Stimulated activated naive CD8-positive, alpha-beta T cell treated with anti-CD3 and anti-CD28 coated beads, Interleukin-15, Interleukin-2, amounts not matched to agents 100 ng/mL and 50 ng/mL, for 24 hours (primary cell): ENCODE measurements around the gene AGPAT4.

ENCODE experiments used
- H3K27ac Mint-ChIP-seq: one replicate; pipeline ENCODE4 v1.8.0; 2021; ENCODE audit warnings: mild to moderate bottlenecking, mixed read lengths
- H3K27me3 Mint-ChIP-seq: one replicate; pipeline ENCODE4 v1.8.0; 2021; ENCODE audit warnings: mixed read lengths
- H3K36me3 Mint-ChIP-seq: one replicate; pipeline ENCODE4 v1.8.0; 2021; ENCODE audit warnings: low read depth, mixed read lengths
- H3K4me1 Mint-ChIP-seq: one replicate; pipeline ENCODE4 v1.8.0; 2021; ENCODE audit warnings: low read depth, mixed read lengths
- H3K4me3 Mint-ChIP-seq: one replicate; pipeline ENCODE4 v1.8.0; 2021; ENCODE audit warnings: mild to moderate bottlenecking, mixed read lengths
- H3K9me3 Mint-ChIP-seq: one replicate; pipeline ENCODE4 v1.8.0; 2021; ENCODE audit warnings: mixed read lengths

AGPAT4 gene

DNA sequence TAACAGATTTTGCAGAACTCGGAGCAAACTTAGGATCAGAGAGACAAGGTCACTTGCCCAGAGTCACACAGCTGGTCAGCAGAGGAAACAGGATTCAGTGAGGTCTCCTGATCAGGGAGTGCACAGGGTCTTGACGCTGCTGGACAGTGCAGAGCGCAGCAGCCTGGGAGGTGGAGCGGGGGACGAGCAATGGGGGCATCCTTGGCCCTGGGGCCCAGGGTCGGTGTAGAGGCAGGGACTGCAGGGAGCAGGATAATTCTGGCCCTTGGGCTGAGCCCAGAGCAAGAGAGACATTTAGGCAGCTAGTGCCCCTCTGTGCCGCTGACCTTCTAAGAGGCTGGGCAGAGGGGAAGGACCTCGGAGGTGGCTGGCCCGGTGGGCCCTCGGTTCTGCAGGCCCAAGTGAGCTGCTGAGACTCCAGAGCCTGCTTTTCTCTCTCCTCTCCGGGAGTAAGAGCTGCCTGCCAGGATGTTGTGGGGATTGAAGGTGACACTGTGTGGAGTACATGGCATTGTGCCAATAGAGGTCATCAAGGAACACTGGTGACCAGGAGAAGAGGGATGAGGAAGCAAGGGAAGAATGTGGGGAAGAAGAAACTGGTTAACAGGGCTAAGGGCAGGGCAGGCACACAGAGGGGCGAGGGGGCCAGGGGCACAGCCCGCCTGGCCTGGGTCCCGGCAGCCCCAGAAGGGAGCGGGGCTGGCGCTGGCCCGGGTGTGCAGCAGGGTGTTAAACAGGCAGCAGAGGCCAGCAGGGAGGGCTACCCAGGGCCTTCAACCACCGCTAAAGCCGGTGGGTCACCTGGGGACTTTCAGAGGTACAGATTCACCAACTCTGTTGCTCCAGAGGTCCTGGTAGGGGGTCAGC is 122.0 kb downstream of the AGPAT4 start:
- no peak overlapping the region for H3K4me3 Mint-ChIP-seq
- H3K36me3 Mint-ChIP-seq: peaks cover 4% of the 10 kb centered on the region
- no peak overlapping the region for H3K27ac Mint-ChIP-seq
- no peaks in the 10 kb centered on the region for H3K4me1 Mint-ChIP-seq
- H3K9me3 Mint-ChIP-seq: no peaks in the 10 kb centered on the region
- H3K27me3 Mint-ChIP-seq: no peaks in the 10 kb centered on the region

DNA sequence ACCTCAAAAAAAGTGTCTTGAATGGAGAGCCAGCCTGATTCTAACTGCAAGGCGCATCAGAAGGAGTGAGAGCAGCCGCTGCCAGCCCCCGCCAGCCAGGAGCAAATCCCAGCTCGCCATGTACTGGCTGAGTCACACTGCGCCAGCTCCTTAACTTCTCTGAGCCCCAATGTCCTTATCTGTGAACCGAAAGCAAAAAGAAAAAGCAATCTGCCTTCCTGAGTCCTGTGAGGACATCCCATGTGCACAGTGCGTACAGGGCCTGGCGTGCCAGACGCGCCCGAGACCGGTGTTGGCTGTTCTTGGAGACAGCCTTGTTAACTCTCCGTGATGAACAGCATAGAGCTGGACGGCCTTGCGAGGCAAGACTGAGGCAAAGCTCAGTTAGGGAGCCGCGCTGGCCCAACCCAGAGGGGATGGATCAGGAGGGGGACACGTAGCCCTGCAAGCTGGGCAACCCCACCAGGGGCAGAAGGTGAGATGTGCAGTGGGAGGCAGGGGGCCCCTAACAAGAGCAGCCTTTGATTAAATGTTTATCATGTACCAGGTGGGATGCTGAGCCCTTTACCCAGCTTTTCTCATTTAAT is 122.7 kb downstream of the AGPAT4 start:
- Mint-ChIP-seq H3K9me3 (no peaks in the 10 kb centered on the region), H3K4me3 (no peak overlapping the region), H3K27me3 (no peaks in the 10 kb centered on the region), H3K27ac (no peak overlapping the region), H3K4me1 (no peaks in the 10 kb centered on the region), H3K36me3 (peaks cover 9% of the 10 kb centered on the region)

DNA sequence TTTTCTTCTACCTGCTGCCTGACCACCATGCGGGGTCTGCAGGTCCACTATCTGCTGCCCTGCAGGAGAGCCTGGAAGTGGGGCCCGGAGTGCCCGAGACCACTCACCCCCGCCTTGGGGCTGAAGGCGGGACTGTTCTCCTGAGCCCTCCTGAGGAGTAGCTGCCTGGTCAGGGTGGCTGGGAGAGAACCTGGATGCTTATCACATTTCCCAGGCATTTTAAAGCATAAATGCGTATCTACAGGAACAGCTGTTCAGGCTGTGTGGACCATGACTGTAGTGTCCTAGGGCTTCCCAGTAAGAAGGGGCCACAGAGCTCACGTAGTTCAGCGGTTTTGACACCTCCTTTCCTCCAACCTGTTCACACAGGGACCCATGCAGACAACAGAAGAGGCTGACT is 123.3 kb downstream of the AGPAT4 start:
- Mint-ChIP-seq H3K27ac (no peak overlapping the region), H3K27me3 (no peaks in the 10 kb centered on the region), H3K9me3 (no peaks in the 10 kb centered on the region), H3K4me1 (no peaks in the 10 kb centered on the region), H3K36me3 (peaks cover 9% of the 10 kb centered on the region), H3K4me3 (no peak overlapping the region)

DNA sequence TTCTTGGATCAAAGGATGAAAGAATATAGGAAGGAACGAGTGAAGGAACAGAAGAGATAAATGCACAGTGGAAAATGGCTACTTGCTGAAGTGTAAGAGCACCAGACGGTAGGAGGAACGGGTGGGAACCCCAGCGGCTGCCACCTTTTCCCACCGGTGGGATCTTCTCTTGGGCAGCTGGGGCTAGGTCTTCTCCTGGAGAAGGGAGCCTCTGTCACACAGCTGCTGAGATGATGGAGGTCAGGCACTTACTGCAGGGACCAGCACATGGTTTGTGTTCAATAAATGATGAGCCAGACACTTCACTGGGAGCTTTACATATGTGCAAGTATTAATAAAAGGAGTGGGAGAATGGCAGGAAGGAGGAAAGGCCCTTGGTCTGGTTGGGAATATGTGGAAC is 123.7 kb downstream of the AGPAT4 start:
- no peak overlapping the region for H3K27ac Mint-ChIP-seq
- H3K4me3 Mint-ChIP-seq: no peak overlapping the region
- H3K36me3 Mint-ChIP-seq: peaks cover 9% of the 10 kb centered on the region
- H3K9me3 Mint-ChIP-seq: no peaks in the 10 kb centered on the region
- no peaks in the 10 kb centered on the region for H3K27me3 Mint-ChIP-seq
- no peaks in the 10 kb centered on the region for H3K4me1 Mint-ChIP-seq

DNA sequence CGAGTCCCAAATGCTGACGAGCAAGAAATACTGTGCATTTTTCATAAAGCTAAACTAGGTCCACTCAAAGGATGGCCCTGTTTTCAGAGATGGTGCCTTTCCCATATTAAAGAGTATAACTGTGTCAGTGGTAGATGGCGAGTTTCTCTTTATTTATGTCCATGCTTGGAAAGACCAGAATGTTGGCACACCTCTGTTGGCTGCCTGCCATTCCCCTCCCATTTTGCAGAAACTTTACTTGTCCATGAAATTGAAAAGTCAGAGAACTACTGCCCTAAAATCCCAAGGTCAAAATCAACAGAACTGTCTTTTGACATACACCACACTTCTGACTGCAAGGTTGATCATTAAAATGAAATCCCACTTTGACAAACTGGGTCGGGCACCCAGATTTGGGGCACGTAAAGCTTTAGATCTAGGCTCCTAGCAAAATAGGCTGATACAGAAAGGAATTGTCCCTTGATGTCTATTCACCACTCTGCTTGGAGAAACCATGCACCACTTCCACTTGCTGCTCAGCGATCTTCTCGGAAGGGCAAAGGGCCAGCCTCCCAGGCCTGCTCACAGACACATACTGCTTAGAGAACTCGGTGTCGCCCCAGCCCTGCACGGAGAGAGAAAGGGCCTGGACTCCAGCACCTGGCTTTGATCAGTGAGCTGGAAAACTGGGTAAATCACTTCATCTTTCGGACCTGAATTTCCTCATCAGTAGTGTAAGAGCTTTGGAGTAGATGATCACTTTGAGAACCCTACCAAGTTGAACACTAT is 130.0 kb downstream of the AGPAT4 start:
- Mint-ChIP-seq H3K9me3 (no peaks in the 10 kb centered on the region), H3K27ac (no peak overlapping the region), H3K27me3 (no peaks in the 10 kb centered on the region), H3K36me3 (peaks cover 16% of the 10 kb centered on the region), H3K4me1 (no peaks in the 10 kb centered on the region), H3K4me3 (no peak overlapping the region)

DNA sequence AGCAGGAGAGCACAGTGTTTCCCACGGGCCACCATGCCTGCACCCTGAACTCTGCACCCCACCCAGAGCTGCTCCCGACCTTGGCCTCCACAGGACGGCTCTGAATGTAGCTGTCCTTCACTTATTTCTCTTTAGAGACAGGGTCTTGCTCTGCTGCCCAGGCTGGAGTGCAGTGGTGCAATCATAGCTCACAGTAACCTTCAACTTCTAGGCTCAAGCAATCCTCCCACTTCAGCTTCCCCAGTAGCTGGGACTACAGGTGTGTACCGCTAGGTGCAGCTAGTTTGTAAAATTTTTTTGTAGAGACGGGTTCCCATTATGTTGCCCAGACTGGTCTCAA is 130.9 kb downstream of the AGPAT4 start:
- Mint-ChIP-seq H3K4me3 (no peak overlapping the region), H3K27ac (no peak overlapping the region), H3K27me3 (no peaks in the 10 kb centered on the region), H3K9me3 (no peaks in the 10 kb centered on the region), H3K36me3 (peaks cover 16% of the 10 kb centered on the region), H3K4me1 (no peaks in the 10 kb centered on the region)

DNA sequence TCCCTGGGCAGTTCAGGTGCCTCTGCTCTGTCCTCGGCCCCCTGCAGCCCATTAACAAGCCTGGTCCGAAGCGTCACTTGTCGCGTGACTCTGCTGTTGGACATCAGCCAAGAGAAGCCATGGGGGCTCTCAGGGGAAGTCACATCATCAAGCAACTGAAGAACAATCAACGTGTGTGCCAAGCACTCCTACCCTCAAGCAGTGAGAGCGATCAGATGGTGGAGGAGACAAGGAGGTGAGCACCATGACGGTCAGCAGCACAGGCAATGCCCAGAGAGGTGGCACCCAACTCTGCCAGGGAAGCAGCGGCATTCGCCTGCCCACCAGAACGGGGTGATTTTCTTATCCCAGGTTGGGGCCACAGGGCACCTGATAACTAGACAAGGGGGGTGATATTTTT is 132.7 kb downstream of the AGPAT4 start:
- Mint-ChIP-seq H3K4me1 (no peaks in the 10 kb centered on the region), H3K4me3 (no peak overlapping the region), H3K9me3 (no peaks in the 10 kb centered on the region), H3K27ac (no peak overlapping the region), H3K27me3 (no peaks in the 10 kb centered on the region), H3K36me3 (peaks cover 11% of the 10 kb centered on the region)

DNA sequence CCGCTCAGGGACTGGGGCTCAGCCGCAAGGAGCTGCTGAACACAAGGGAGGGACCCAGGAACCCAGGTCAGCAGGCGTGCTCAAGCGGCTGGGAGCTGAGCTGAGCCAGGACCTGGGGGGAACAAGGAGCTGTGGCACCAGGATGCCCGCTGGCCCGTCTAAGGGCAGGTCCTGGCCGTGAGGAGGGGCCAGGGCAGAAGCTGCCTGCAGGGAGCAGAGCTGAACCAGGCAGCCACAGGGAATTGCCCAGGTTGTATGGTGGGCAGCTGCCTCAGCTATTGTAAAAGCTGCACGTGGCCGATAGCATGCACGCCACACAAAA is 133.3 kb downstream of the AGPAT4 start:
- Mint-ChIP-seq H3K36me3 (peaks cover 11% of the 10 kb centered on the region), H3K27me3 (no peaks in the 10 kb centered on the region), H3K4me1 (no peaks in the 10 kb centered on the region), H3K4me3 (no peak overlapping the region), H3K9me3 (no peaks in the 10 kb centered on the region), H3K27ac (no peak overlapping the region)

DNA sequence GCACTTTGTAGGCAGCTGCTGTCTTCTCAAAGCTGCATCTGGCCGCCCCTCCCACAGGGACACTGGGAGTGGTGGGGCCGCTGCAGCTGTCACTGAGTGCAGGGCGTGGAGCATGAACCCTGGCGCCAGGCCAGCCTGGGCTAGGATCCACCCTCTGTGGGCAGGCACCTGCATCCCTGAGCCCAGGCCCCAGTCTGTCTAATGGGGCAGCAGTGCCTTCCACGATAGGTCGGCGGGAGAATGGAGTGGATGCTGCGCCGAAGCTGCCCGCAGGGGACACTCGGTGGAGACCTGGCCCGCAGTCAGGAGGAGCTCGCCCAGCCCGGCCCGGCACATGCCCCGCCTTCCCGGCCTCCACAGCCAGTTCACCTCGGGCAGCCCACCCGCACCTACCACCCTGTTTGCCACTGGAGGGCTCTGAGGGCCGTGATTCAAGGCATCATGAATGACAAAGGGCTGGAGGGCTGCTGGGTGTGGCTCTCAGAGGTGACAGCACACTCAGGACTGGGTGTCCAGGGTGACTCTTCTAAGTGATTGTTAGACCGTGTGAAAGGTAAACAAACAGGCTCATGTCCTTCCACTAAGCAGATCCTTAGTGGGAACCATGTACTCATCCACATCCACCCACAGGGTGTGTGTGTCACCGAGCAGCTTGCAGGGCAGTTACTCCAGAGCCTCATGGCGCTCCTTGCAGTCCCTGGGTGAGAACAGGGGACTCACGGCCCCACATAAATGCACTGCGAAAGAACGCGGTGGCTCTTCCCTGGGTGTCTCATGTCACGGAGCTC is 133.9 kb downstream of the AGPAT4 start:
- H3K36me3 Mint-ChIP-seq: peaks cover 11% of the 10 kb centered on the region
- H3K4me1 Mint-ChIP-seq: no peaks in the 10 kb centered on the region
- no peaks in the 10 kb centered on the region for H3K9me3 Mint-ChIP-seq
- H3K4me3 Mint-ChIP-seq: no peak overlapping the region
- no peaks in the 10 kb centered on the region for H3K27me3 Mint-ChIP-seq
- no peak overlapping the region for H3K27ac Mint-ChIP-seq

DNA sequence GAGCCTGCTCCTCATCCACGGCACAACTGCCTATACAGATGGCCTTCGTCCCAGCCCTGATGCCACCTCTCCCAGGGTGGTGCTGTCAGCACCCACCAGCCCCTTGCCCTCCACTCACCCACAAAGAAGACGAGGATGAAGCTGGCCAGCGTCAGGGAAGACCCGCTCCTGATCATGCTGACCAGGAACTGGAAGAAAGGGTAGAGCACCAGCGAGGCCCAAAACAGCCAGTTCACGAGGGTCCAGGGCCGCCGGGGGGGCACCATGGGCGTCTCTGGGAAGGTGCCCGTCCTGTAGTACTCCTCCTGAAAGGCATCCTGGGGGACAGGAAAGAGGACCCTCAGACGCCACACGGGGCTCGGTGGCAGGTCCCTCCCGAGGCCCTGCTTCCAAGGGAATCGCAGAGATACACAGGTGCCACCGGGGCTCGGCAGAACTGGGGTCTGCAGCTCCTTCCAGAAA is 134.5 kb downstream of the AGPAT4 start:
- Mint-ChIP-seq H3K4me1 (no peaks in the 10 kb centered on the region), H3K4me3 (no peak overlapping the region), H3K36me3 (peaks cover 11% of the 10 kb centered on the region), H3K9me3 (no peaks in the 10 kb centered on the region), H3K27ac (no peak overlapping the region), H3K27me3 (no peaks in the 10 kb centered on the region)

DNA sequence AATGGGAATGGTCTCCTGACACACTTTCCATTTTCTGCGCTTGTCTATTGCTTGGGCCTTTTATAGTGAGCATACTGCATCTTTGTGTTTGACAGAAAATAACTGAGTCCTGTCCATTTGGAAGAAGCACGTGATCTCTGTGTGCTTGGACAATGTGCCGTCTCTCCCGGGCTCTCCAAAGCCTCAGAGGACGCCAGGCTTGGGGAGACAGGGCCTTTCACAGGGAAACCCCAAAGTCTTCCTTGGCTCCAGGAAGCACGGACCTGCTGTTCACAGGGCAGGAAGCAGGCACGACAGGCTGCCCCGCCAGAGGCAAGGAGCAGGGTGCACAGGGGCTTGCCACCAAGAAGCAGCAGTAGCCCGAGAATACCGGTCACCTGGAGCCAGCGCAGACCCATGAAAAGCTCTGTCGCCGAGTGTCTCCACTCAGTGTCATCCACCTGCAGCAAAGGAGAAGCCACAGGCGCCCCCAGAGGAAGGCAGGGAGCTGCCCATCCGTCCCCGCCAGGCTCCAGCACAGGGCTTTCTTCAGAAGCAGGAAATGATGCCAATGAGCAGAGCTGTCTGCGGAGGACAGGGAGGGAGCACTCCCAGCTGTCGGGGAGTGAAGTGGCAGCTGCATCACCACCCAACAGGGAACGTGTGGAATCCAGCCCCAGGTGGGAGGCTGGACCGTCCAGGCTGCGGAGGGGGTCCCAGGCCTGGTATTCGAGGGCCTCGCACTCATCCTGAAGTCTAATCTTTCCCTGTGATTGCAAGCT is 135.1 kb downstream of the AGPAT4 start:
- Mint-ChIP-seq H3K27me3 (no peaks in the 10 kb centered on the region), H3K4me3 (no peak overlapping the region), H3K36me3 (peaks cover 7% of the 10 kb centered on the region), H3K27ac (no peak overlapping the region), H3K9me3 (no peaks in the 10 kb centered on the region), H3K4me1 (no peaks in the 10 kb centered on the region)

DNA sequence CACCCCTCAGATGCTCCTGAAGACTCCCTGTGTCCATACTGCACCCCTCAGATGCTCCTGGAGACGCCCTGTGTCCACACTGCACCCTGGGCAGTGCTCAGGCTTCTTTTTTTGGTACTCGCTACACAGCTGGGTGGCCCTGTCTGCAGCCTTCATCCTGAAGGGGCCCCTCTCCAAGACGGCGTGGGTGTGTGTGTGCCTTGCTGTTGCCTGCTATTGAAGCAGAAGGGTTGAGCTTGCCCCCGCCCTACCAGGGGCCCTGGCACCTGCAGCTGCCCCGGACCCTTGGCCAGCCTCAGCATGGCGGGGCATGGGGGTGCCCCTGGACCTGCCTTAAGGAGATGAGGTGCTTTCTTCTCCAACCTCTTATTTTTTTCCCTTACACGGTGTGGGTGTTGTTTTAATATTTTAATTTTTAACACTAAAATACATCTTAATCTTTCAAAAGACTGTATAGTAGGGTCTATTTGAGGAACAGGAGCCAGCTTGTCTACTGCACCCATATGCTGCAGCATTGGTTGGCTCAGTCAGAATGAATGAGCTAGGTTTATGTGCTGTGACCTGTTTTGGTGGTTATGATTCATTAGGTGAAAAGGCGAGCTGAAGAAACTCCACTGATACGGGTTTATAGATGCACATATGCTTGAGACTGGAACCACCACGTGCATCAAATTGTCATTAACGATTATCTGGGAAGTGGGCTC is 135.9 kb downstream of the AGPAT4 start:
- no peaks in the 10 kb centered on the region for H3K4me1 Mint-ChIP-seq
- H3K27me3 Mint-ChIP-seq: no peaks in the 10 kb centered on the region
- H3K4me3 Mint-ChIP-seq: no peak overlapping the region
- H3K36me3 Mint-ChIP-seq: no peaks in the 10 kb centered on the region
- no peaks in the 10 kb centered on the region for H3K9me3 Mint-ChIP-seq
- no peak overlapping the region for H3K27ac Mint-ChIP-seq

DNA sequence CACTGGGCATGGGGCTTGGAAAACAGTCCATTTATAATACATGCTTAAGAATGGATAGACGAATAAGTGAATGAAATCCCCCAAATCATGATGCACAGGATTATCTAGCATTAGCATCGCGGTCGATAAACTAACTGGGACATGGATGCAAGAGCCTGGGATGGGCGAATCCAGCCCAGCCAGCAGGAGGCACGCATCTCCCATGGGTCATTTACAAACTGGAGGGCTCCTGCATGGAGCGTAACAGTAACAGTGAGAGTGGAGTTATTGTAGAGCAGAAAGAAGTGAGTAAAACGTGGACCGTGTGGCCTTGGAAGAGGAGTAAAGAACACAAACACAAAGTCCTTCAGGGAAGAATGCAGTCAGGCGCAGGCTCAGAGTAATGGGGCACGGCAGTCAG is 136.5 kb downstream of the AGPAT4 start:
- Mint-ChIP-seq H3K9me3 (no peaks in the 10 kb centered on the region), H3K27ac (no peak overlapping the region), H3K4me1 (no peaks in the 10 kb centered on the region), H3K27me3 (no peaks in the 10 kb centered on the region), H3K36me3 (no peaks in the 10 kb centered on the region), H3K4me3 (no peak overlapping the region)

DNA sequence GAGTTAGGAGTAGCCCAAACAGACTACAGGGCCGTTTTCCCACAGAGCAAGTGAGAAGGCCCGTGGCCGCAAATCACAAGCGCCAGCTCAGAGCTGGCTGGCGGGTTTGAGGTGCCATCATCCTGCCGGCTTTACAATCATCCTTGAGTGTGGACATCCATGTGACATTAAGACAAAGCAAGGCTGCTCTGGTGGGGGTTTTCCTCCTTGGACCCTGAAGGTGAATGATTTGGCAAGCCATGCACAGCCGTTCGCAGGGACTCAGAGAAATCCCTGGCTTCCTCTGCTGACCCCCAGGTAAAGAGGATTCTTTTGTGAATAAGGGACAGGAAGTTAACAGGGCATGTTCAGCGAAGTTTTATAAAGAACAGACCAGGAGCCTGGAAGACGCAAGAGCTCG is 137.2 kb downstream of the AGPAT4 start:
- H3K4me1 Mint-ChIP-seq: no peaks in the 10 kb centered on the region
- no peaks in the 10 kb centered on the region for H3K27me3 Mint-ChIP-seq
- no peak overlapping the region for H3K4me3 Mint-ChIP-seq
- no peaks in the 10 kb centered on the region for H3K9me3 Mint-ChIP-seq
- H3K27ac Mint-ChIP-seq: no peak overlapping the region
- H3K36me3 Mint-ChIP-seq: no peaks in the 10 kb centered on the region
